ENCODE data around the gene LRTM1.

LRTM1 gene

DNA sequence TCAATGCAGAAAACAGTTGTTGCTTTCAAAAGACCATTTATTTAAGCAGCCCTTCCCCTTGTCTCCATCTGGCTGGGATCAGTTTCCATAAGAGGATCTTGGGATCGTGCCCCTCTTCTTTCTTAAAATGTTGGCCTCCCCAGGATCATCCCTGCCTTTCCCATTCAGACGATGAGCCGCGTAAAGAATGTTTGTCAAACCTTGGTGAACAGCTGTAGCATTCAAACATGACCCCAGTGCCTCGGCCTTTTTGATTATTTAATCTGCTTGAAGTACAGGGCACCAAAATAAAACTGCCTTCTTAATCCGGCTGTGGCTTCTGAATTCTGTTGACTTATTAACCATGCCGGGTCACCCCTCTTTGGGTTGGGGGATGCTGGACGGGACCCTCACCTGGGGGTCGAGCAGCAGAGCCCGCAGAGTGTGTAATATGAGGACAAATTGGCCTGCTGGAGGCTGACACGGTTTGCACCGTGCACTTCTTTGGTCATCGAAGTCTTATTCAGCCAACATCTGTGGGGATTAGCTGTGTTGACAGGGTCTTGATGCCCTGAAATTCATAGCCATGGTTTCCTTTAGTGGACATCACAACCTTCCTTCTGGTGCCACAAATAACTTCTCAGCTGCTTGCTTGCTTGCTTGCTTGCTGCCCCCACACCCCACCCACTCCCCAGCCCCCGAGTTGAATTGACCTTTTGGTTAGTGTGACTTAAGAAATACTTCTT is at the start of gene LRTM1:
TSS of gene LRTM1 (minus strand) at position 14 of the 725 bp plus-strand sequence. CDS start 148 bp downstream, outside the sequence.
- DNase-seq (ENCODE audit: low read depth): no peak

DNA sequence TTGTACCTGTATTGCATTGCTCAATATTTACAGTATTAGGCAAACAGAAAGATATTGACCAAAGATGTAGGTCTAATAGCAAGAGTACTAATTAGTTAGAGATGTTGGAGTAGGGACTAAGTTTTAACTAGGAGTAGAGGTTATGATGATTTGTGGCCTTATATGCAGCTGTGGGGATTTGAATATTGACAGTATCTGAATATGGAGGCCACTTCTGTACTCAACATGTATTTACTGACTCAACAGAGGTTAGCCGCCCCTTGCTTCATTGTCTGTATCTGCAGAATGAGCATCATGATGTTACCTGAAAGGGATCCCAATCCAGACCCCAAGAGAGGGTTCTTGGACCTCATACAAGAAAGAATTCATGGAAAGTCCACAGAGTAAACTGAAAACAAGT is 49.6 kb upstream of the LRTM1 start:
- DNase-seq (ENCODE audit: low read depth): no peak

- no peak for DNase-seq (ENCODE audit: low read depth)
Measured at GRCh38 chr3:54970895-54971294, 43.0 kb upstream of the LRTM1 start.

DNA sequence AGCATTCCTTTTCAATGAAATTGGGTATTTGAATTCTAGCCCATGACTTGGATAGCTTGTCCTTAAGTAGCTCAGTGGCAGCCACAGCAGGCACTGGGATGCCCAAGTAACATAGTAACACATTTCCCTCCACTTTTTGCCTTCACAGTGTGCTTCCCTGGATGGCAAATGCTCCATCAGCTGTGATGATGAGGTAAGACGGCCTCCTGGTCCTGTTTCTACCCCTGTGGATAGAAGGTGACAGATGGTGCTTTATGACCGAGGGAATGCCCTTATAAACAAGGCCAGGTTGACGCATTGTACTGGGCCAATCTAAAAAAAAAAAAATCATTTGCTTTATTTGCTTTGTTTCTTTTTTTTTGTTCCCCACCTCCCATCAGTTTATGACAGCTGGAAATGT is 41.8 kb upstream of the LRTM1 start:
- no peak for DNase-seq (ENCODE audit: low read depth)

DNA sequence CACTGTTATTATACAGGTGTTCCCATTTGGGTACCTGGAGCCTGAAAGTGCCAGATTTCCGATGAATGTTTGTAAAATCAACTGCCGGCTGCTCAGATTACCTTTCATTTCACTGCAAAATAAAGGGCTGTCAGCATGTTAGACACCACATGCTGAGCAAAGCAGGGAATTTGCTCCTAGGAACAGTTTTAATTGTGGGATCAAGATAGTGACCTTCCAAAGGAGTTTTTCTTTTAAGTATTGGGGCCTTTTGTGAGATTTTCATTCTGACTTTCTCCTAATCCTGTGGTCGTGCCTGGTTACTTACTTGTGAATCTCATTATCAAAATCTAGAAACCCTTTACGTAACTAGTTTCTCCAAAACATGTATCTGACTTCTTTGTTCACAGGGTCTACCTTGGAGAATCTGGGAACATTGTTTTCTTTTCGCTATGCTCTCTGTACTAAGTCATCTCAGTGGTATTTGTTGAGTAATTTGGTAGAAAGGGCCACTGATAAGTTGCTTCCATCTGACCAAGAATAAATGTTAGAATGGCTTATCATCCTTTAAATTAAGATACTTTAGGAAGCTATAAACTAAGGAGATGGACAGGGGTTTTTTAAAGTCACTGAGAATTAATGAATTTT is 40.8 kb upstream of the LRTM1 start:
- peak; percentile 80 for DNase-seq (ENCODE audit: low read depth)

- peak; percentile 82 for DNase-seq (ENCODE audit: low read depth)
Measured at GRCh38 chr3:54967731-54968161, 39.9 kb upstream of the LRTM1 start.

DNA sequence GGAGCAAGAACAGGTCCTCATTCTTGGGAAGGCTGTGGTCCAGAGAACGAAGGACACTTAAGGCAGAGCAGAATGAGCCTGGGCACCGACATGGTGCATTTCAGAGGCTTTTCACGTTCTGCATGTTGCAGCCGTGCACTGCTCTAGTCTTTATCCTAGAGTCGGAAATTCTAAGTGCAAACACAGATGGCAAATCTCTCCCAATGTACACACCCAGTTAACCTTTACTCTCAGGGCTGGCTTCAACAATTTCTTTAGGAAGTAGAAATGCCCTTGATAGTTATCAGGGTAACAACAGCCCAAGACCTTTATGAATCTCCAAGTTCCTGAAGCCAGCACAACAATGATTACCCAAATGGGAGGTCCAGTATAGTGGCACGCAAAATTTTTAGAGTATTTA is 39.1 kb upstream of the LRTM1 start:
- no peak for DNase-seq (ENCODE audit: low read depth)

DNA sequence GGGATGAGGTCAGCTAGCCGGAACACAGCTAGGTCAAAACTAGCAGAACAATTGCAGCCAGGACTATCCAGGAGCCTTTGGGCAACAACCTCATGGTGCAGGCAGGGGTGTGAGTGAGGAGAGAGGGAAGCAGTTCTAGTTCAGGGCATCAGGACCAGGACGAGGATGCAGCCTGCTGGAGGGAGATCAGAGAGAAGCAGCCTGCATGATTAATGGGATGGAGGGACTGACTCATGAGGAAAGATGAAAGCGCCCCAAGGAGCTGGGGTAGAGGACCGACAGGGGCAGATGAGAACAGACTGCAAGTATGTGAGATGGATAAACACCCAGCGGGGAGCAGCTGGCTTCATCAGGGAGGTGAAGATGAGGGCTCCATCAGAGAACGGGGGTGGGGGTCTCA is 37.9 kb upstream of the LRTM1 start:
- peak; percentile 82 for DNase-seq (ENCODE audit: low read depth)

GRCh38 chr3:54964081-54964480 is 36.2 kb upstream of the LRTM1 start:
- no peak for DNase-seq (ENCODE audit: low read depth)

GRCh38 chr3:54963641-54964040 is 35.8 kb upstream of the LRTM1 start:
- DNase-seq (ENCODE audit: low read depth): no peak

- no peak for DNase-seq (ENCODE audit: low read depth)
Measured at GRCh38 chr3:54962200-54962599, 34.3 kb upstream of the LRTM1 start.

- DNase-seq (ENCODE audit: low read depth): no peak
Measured at GRCh38 chr3:54960701-54961100, 32.8 kb upstream of the LRTM1 start.

DNA sequence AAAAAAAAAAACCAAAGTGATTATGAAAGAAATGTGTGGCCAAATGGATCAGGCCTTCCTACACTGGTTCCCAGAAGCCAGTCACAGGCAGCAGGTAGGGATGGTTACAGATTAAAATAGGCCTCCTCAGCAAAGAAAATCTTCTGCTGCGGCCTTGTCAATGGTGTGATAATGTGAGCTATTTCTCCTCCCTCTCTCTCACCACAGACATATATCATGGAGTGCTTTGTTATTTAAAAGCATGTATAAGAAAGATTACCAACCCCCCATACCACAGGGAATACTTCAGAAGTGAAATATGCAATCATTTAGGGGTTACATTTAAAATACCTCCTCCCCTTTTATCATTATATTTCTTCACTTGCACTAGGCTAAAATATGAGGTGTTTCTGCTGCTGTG is 32.2 kb upstream of the LRTM1 start:
- no peak for DNase-seq (ENCODE audit: low read depth)

DNA sequence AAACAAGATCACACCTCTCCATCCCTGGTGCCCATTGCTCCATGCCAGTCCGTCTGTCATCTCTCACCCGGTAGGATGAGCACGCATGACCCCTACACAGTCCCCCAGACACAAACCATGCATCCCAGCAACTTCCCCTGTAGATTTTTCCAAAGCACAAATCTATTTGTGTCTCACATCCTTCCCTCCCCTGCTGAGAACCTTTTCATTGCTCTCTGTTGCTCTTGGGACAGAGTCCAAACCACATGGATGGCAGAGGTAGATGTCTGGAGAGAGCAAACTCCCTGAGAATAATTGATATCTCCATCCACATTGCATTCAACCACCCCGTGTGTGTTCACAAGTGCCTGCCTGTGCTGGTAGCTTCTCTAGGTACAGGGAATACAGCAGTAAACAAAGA is 29.9 kb upstream of the LRTM1 start:
- peak; percentile 21 for DNase-seq (ENCODE audit: low read depth)

DNA sequence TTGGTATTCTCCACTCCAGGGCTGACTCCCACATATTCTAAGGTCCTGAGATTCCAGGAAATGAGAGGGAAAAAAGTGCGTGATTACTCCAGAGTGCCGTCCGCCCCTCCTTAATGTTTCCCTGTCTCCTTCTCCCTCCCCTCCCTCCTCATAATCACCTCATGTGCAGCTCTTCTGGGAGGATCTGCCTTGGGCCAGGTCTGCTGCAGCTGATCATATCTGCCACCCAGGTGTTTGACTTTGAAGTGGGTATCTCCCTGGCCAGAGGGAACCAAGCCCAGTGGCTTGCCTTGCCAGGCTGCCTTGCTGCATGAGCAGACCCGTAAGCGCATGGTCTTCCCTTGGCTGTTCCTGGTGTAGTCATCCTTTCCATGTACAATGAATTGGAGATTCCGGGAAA is 28.1 kb upstream of the LRTM1 start:
- DNase-seq (ENCODE audit: low read depth): no peak

GRCh38 chr3:54955496-54955895 is 27.6 kb upstream of the LRTM1 start:
- no peak for DNase-seq (ENCODE audit: low read depth)

- DNase-seq (ENCODE audit: low read depth): no peak
Measured at GRCh38 chr3:54954521-54954920, 26.7 kb upstream of the LRTM1 start.

GRCh38 chr3:54954022-54954421 is 26.2 kb upstream of the LRTM1 start:
- peak; percentile 49 for DNase-seq (ENCODE audit: low read depth)

GRCh38 chr3:54951405-54951804 is 23.5 kb upstream of the LRTM1 start:
- peak; percentile 87 for DNase-seq (ENCODE audit: low read depth)

DNA sequence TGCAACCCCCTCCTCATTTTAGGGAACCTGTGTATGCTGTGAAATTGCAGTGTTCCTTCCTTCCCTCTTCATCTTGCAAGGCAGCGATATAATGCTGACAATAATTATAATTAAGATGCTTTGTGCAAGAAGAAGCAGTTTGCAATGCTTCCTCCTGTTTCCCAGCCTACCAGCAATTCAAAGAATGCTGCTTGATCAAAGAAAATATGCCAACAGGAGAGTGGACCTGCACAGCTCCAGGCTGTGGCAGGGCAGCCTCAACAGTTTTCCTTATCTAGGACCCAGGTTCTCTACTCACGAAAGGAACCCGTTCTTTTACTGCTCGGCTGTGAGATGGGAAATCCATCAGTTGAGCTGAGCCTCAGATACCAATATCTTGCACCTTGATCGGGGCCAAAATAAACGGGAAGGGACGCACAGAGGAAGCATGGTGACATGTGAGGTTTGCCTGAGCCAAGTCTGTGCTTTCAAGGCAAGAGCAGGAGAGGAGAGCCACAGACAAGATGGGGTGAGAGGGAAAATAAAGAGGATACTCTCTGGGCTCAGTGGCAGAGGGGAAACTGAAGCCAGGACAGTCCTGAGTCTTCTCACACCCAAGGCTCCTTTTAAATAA is 22.6 kb upstream of the LRTM1 start:
- no peak for DNase-seq (ENCODE audit: low read depth)

- no peak for DNase-seq (ENCODE audit: low read depth)
Measured at GRCh38 chr3:54949491-54950044, 21.7 kb upstream of the LRTM1 start.

DNA sequence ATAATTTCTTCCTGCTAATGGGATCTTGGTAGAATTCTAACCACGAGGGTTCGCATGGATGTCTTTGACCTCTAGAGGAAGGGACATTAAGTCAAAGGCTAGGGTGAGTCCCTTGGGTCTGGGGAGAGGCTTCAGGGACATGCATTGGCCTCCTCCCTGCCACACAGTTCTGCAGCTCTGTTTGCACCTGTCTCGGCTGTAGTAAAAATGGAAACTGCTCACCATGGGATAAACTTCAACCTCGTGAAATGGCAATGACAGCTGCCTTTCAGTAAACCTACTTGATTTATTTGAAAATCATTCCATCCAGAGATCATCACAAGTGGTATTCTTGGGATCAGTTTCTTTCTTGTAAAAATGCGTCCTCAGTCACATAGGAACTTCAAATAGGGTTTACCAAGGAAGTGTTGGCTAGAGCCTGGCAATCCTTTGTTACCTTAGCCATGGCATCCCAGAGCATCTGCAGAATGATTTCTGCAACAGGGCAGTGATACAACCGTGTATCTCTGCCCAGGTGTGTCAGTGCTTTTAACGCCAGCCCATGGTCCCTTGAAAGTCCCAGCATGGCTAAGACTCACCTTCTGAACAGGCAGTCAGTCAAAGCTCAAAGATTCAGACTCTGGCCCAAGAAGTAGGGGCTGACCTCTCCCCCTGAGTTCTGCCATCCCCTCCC is 14.0 kb upstream of the LRTM1 start:
- DNase-seq (ENCODE audit: low read depth): no peak

GRCh38 chr3:54940971-54941370 is 13.1 kb upstream of the LRTM1 start:
- DNase-seq (ENCODE audit: low read depth): no peak

Data from iris pigment epithelial cell (primary cell).